HUDEP-2 (cell line): Measurements from ENCODE around the gene OPA3.

ENCODE experiments used
- DNase-seq, 76 experiments: peaks; one replicate each; lab custom pipeline; 2025; ENCODE audit not compliant: unreplicated experiment in 76 of 76; lab: John Stamatoyannopoulos, UW

The OPA3 gene

DNA sequence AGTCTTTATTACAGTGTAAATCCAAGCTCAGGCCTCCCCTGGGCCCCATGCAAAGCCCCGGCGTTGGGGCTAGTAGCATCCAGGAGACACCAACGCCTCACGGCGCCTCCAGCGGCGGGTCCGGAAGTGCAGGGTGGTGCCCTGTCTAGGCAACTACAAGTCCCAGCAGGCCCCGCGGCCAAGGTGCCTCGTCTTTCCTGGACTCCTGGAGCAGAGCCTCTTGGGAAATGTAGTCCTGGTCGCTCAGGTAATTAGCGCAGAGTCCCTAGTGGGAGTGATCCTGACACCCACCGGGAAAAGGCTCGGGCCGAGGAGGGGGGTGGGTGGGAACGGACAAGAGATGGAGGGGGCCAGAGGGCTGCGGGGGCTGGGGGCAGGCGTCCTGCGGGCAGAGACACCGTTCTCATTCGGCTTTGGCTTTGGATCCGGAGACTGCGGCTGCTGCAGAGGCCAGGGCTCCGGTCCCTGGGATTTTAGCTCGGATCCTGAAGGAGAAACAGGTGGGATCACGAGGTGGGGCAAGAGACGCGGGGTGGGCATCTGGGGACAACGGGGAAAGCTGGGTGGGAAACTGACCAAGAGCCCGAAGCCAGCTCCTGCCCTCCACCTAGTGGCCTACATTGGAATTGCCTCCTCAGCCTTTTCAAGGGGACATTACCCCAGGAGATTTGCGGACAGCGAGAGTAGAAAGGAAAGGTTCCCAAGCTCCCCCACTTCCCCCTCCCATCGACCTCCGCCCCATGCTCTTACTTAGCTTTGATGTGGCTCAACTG, 99.1 kb downstream of the OPA3 start:
- DNase-seq: peak in 75 of 76 experiments; percentile 81 to 99 (median 96)

DNA sequence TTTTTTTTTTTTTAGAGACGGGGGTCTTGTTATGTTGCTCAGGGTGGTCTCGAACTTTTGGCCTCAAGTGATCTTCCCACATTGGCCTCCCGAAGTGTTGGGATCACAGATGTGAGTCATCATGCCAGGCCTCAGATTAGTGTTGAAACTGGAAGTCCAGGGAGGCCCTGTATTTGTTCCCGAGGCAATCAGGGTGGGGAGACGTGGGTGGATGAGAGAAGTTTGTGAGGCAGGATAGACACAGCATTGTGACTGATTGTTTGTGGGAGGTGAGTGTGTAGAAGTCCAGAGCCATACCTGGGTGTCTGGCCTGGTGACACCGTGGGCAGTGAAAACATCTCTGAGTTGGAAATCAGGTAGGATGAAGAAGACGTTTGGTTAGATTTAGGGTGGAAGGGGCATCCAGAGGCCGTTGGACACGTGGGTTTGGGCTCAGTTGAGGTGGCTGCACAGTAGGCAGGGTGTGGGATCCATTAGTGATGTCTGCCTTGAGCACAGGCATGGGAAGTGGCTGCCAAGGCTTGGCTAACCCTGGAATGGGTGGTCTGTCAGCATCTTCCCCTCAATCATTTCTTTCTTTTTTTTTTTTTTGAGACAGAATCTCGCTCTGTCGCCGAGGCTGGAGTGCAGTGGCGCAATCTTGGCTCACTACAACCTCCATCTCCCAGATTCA, 100.2 kb downstream of the OPA3 start:
- no peak for DNase-seq

DNA sequence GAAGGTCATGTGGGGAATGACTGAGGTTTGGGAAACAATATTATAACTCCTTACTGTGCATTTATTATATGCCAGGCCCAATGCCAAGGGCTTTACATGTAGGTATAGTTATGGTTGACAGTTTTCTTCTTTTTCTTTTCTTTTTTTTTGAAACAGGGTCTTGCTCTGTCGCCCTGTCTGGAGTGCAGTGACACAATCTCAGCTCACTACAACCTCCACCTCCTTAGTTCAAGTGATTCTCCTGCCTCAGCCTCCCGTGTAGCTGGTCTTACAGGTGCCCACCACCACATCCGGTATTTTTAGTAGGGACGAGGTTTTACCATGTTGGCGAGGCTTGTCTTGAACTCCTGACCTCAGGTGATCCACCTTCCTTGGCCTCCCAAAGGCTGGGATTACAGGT, 101.6 kb downstream of the OPA3 start:
- DNase-seq: no peak

DNA sequence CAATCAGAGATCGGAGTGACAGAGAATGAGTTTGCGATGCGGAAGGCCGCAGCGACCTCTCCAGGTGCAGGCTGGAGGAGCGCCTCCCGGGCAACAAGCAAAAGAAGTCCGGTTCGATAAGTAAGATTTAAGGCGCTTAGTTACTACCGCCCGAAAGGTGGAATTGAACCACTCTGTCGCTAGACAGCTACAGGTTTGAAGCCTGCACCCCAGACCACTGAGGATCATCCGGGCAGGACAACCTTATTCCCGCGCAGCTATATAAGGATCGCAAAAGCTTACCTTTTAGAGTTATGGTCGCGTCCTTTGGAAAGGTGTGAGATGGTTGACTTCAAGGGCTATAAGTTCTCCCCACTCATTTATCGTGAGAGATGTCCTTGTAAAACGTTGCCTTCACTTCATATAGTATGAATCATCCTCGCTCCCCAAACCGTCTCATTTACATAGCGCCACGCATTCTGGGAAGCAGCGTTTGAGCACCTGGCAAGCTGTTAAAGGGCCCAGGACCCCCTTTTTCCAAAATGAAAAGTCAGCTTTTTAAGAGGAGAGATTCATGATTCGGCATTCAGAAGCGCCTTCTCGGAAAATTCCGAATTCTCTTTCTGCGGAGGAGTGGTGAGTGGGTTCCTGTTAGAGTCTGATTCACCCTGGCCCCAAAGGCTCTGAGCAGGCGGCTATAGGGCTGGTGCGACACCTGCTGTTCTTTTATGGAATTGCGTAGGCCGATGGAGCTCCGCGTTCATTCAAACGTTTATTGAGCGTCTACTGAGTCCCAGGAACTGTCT, 106.0 kb downstream of the OPA3 start:
- peak in 75 of 76 experiments; percentile 76 to 97 (median 88) for DNase-seq

DNA sequence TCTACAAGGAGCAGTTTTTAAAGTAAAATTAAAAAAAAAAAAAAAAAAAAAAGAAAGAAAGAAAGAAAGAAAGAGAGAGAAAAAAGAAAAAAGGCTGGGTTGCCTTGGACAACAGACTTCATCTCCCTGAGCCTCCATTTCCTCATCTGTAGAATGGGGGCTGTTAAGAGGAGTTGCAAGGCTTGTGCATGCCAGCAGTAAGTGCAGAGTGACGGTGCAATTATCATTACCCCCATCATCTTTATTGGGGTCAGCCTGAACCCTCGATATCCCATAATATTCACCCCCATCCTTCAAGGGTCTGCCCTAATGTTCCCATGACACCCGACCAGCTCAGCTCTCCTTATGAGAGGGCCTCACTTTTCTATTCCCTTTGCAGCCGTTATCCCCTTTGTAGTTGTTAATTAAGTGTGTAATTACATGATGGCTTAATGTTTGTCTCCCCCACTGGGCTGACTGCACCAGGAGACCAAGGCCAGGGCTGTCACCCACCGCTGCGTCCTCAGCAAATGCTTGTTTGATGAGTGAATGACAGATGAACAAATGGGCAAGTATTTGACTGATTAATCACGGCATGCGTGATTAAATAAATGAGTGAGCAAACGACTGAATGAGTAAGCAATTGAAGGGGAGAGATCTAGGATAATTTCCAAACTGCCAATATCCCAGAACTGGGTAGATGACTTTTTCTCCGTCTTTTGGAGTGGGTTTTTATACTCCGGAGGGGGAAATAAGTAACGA, 106.7 kb downstream of the OPA3 start:
- no peak for DNase-seq
